Activated CD8-positive, alpha-beta memory T cell treated with anti-CD3 and anti-CD28 coated beads for 4 hours (primary cell): ENCODE measurements around the gene IRAG1.

Experiments used
- DNase-seq, 2 donors: peaks; one replicate each; pipeline ENCODE4 v3.0.0-alpha.2; 2020; ENCODE audit warnings: low read depth in 2 of 2

The IRAG1 gene

DNA sequence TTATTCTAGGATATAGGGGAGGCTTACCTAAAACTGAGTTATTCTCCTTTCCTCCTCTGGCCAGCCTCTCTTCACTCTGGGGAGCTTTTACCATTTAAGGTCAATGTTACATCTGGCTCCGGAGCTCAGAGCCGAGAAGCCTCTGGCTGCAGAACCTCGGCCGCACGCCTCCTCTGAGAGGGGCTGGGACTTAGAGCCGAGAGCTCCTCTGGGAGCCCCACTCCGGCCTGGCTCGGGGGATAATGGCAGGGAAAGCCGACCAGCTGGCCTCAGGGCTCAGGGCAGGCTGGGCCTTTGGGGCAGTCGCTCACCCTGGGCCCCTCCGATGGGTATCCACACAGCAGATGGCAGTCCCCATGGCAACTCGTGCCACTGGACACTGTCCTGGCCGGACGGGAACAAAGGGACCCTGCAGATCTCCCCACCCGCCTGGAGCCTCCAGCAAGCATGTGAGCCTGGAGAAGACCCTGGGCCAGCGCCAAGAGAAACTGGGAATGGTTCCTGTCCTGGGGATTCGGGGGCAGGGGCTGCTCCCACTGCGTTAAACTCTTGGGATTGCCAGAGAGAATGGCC lies at the start of gene IRAG1:
IRAG1 (minus strand) TSS at position 247 of the 573 bp plus-strand sequence; CDS start at position 94, 153 bp downstream.
- no peak for DNase-seq

GRCh38 chr11:10742460-10743208 lies 49.1 kb upstream of the IRAG1 start:
- no peak for DNase-seq

DNA sequence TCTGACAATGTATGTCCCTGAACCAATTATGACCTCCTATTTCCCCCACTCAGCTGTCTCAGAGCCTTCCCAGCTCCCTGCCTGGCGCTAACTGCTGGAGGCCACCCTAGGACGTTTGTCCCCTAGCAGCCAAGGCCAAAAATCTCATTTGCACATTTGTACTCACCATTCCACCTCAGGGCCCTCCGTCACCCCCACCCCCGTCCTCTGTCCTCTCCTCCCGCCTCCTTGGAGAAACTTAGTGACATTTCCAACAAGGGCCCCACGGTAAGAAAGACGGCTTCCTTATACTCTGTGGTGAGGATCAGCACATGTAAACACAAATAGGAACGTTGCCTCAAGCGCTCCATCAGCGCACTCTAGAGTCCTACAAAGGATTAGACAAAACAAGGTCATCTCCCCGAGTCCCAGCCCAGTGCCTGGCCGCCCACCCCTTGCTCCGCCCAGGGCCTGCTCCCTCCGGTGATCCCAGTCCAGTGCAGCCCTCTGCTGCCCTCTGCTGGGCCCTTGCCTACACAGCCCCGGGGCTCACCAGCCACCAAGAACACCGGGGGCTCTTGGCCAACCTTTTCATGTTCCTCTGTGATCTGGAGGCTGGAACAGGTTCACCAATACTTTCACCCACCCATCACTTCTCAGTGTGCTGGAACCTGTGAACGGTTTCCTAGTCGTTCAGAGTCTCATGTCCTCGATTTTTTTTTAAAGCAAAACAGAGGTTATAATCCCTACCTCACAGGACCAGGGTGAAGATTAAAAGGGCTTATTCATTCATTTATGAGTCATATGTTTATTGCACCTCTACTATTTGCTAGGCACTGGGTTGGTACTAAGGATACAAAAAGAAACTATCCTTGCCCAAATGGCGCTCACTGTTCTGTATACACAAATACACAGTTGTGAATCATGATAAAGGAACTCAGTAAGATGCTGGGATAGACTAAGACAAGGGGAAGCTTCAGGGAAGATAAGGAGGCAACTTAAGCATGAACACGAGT lies 42.2 kb upstream of the IRAG1 start:
- peak; percentile 74 to 78 for DNase-seq

GRCh38 chr11:10731064-10731680 lies 37.6 kb upstream of the IRAG1 start:
- no peak for DNase-seq

GRCh38 chr11:10730151-10730550 lies 36.6 kb upstream of the IRAG1 start:
- no peak for DNase-seq

GRCh38 chr11:10728789-10729472 lies 35.4 kb upstream of the IRAG1 start:
- no peak for DNase-seq

GRCh38 chr11:10728154-10728553 lies 34.6 kb upstream of the IRAG1 start:
- no peak for DNase-seq

DNA sequence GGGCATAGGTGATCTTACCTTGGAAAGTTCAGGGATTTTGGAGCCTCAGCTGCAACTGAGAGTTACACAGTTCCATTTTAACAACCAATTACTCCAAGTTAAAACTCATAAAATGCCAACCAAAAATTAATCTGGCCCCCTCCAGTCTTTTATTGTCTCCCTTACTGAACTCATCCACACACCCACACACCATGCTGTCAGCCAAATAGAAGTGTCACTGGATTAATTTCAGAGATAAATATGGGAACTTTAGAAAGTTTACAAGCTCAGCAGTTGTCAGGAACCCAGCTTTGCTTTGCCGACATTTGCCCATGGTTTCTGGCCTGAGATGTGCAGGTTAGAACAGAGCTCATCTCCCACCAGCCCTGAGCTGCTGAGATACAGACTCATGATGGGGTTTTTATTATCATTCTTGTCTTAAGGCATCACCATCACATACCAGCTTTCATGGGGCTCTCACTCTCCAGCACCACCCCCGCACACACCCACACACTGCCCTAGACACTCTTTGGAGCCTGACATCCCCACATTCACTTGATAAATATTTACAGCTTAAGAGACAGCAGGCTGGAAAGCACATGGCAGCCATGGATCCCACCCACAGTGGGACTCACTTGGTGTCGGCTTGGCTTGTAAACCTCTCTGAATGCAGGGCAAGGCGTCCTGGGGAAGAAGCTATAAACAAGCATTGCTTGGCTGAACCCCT lies 33.7 kb upstream of the IRAG1 start:
- no peak for DNase-seq

- no peak for DNase-seq
These were observed 32.3 kb upstream of the IRAG1 start for GRCh38 chr11:10725907-10726253.

GRCh38 chr11:10725114-10725906 lies 31.8 kb upstream of the IRAG1 start:
- no peak for DNase-seq

DNA sequence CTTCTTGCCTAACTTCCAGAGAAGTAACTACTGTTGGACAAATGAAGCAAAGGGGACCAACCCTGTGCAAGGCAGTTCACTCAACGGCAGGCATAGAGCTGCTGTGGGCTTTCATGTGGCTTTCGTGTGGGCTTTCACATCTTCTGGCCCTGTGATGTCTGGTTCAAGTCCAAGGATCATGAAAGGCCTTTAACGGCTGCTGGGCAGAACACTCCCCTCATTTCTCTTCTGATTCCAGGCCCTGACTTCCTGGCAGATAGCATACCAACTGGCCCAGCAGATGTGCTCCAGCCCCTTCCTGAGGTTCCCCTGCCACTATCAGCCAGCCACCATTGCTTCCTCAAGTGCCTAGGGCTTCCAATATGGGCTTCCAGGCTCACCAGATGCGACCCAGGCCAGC lies 28.8 kb upstream of the IRAG1 start:
- no peak for DNase-seq

- no peak for DNase-seq
These were observed 27.4 kb upstream of the IRAG1 start for GRCh38 chr11:10720881-10721376.

GRCh38 chr11:10719616-10720015 lies 26.1 kb upstream of the IRAG1 start:
- no peak for DNase-seq

DNA sequence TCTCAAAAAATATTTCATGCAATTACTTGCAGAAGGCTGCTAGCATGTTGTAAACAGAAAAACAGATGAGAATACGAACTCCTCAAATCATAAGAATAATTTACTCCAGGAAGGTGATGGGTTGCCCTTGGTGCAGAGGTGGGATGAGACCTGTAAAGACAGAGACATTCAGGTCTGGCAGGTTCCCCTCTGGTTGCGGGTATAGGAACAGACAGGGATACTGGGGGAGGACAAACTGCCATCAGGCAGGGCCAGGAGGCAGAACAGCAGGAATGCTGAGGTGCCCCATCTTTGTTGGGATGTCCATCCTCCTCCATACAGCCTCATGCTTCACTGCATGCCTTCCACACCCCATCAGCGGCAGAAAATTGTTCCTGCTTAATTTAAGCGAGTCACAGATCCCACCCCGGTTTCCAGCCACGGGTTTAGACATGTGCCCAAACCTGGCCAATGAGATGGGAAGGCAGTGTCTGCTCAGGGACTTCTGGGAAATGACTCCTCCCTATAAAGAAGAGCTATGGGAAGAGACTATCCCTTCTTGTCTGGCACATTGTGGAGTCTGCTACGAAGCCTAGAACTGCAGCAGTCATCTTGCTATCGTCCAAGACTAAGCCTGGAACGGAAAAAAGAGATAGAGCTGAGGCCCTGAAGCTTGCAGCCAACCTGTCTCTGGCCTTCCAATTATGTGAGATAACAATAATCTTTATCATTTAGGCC lies 23.1 kb upstream of the IRAG1 start:
- no peak for DNase-seq

DNA sequence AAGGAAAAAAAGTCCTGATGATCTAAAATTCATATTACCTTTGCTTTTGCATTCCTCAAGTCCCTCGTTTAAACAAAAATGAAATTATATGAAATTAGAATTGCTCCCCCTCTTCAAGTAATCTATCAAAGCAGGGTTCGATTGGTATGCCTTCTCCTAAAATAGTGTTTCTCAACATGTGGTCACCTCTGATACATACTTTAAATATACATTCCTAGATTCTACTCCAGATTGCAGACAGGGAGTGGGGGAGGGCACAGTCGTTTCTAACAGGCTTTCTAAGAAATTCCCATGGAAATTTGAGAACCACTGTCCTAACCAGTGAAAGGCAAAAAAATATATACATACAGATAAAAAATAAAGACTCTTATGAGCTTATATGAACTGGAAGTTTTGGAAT lies 22.6 kb upstream of the IRAG1 start:
- DNase-seq = no peak

DNA sequence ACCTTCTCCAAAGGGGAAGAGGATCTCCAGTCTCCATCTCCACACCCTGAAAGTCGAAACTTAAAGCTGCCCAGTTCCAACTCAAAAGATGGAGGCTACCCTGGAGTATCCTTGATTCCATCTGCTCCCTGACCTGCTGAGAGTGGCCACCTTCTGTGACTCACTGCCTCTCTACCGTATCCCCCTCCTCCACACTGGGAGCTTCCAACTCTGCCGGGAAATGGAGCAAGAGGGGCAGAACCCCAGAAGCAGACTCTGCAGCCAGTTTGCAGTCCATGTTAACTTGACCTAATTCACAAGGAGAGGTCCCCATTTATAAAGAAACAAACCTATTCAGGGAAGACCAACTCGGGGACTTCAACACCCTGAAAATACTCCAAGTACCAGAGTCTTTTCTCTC lies 22.0 kb upstream of the IRAG1 start:
- DNase-seq = no peak

DNA sequence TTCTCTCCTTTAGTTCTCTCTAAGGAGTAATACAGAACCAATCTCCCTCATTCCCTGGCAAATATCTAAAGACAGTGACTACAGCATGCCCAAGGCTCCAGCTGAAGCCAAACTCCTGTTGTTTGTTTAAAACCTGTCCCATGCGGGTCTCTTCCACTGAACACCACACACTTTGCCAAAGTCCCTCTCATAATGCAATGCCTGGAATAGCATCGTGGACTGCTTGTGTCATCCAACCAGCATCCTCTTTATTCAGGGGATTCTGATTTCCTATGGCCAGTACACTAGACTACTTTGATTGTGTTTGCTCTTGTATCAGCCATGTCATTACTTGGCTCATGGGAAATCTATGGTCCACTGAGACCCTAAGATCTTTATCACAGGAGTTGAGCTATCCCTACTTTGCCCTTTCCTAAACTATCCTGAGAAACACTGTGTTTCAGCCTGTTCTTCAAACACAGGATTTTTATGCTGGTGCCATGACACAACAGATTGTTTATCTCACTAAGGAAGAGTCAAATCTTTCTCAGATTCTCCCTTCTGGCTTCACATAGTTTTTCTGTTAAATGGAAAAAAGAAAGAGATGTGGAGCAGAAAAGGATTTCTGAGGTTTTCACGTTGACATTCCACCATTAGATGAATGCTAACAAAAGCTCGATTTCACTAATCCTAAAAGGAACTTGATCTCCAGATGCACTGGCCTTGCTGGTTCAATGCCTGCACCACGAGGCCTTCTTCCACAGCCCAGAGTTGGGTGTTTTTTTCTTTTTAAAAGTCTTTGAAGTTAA lies 15.9 kb upstream of the IRAG1 start:
- no peak for DNase-seq

DNA sequence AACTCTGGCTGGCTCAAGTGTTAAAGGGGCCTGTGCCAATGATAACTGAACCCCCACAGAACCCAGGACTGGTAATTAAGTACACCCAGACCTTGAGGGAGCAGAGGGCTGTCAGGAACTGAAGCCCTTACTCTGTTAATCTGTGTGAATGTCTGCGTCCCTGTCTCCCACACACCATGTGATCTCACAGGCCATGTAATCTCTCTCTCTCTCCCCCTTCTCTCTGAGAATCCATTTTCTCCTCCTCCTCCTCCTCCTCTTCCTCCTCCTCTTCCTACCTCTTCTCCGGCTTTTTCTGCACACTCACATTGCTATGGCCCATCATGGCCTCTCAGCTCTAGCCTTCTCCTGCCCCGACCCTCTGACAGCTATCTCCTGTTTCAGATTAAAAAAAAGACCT lies 14.6 kb upstream of the IRAG1 start:
- DNase-seq = no peak
